GM06990 (cell line): ENCODE measurements around the gene STRIP1.

Source experiments
- DNase-seq: peaks from one replicate; pipeline ENCODE4 v3.0.0-alpha.2; 2011; ENCODE audit not compliant: insufficient read length; ENCODE audit errors: extremely low read depth
- H3K27me3 ChIP-seq: replicated peaks from 2 replicates; pipeline ENCODE4 v1.6.0; 2011; ENCODE audit warnings: low read length; ENCODE audit not compliant: control insufficient read depth, insufficient read depth
- H3K36me3 ChIP-seq: 2 replicates; pipeline ENCODE4 v1.5.1; 2011; ENCODE audit warnings: low read length; ENCODE audit not compliant: control insufficient read depth, insufficient read depth
- H3K4me3 ChIP-seq: replicated peaks from 2 replicates; pipeline ENCODE4 v1.5.1; 2011; ENCODE audit warnings: low read depth, mild to moderate bottlenecking, control low read depth, low read length
- CTCF ChIP-seq: IDR thresholded peaks from 2 replicates; pipeline ENCODE4 v1.5.1; 2011; ENCODE audit warnings: low read length, control low read depth, mild to moderate bottlenecking, inconsistent platforms; ENCODE audit not compliant: insufficient read depth, poor library complexity, severe bottlenecking

The STRIP1 gene

GRCh38 chr1:110048923-110049601, 14.6 kb downstream of the STRIP1 start:
- no peak for TF ChIP-seq CTCF
- Histone ChIP-seq H3K27me3 (no peaks in the 10 kb centered on the region), H3K36me3 (peaks cover 43% of the 10 kb centered on the region), H3K4me3 (no peak overlapping the region)
- DNase-seq: no peak

- DNase-seq: no peak
- no peak for TF ChIP-seq CTCF
- Histone ChIP-seq H3K4me3 (no peak overlapping the region), H3K36me3 (peaks cover 48% of the 10 kb centered on the region), H3K27me3 (no peaks in the 10 kb centered on the region)
These were observed 15.6 kb downstream of the STRIP1 start for GRCh38 chr1:110049801-110050601.

GRCh38 chr1:110050602-110051261, 16.3 kb downstream of the STRIP1 start:
- Histone ChIP-seq H3K27me3 (no peaks in the 10 kb centered on the region), H3K4me3 (no peak overlapping the region), H3K36me3 (peaks cover 49% of the 10 kb centered on the region)
- no peak for TF ChIP-seq CTCF
- DNase-seq: no peak

- no peak for TF ChIP-seq CTCF
- Histone ChIP-seq H3K36me3 (peaks cover 49% of the 10 kb centered on the region), H3K27me3 (no peaks in the 10 kb centered on the region), H3K4me3 (no peak overlapping the region)
- no peak for DNase-seq
These were observed 16.8 kb downstream of the STRIP1 start for GRCh38 chr1:110051262-110051648.

GRCh38 chr1:110053552-110054428, 19.4 kb downstream of the STRIP1 start:
- peak; percentile 94 for TF ChIP-seq CTCF
- DNase-seq: peak; percentile 44
- H3K36me3 ChIP-seq: peaks cover 49% of the 10 kb centered on the region

More at GRCh38 chr1:110053552-110054428, 19.4 kb downstream of the STRIP1 start:
- Histone ChIP-seq H3K27me3 (no peaks in the 10 kb centered on the region), H3K4me3 (no peak overlapping the region)
